ENCODE measurements around the gene FAM83G.

DNA sequence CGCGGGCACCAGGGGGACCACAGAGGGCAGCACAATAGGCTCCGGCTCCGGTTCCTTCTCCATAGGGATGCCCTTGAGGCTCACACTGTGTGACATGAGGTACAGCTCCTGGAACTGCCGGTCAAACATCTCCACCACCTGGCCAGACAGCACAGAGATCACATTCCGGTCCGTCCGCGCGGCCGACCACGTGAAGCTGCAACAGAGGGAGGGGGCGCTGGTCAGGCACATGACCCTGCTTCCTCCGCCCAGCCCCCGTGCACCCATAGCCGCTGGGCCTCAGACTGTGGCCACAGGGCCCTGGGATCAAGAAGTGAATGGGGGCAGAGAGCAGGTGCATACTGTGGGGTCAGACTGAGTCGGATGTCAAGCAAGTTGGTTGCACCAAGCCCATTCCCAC is 25.9 kb downstream of the FAM83G start:
- TF ChIP-seq, protein P1, sequence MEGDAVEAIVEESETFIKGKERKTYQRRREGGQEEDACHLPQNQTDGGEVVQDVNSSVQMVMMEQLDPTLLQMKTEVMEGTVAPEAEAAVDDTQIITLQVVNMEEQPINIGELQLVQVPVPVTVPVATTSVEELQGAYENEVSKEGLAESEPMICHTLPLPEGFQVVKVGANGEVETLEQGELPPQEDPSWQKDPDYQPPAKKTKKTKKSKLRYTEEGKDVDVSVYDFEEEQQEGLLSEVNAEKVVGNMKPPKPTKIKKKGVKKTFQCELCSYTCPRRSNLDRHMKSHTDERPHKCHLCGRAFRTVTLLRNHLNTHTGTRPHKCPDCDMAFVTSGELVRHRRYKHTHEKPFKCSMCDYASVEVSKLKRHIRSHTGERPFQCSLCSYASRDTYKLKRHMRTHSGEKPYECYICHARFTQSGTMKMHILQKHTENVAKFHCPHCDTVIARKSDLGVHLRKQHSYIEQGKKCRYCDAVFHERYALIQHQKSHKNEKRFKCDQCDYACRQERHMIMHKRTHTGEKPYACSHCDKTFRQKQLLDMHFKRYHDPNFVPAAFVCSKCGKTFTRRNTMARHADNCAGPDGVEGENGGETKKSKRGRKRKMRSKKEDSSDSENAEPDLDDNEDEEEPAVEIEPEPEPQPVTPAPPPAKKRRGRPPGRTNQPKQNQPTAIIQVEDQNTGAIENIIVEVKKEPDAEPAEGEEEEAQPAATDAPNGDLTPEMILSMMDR (conservative IDR thresholded peaks at IDR 0.05; ENCODE audit: low read depth in 2 of 2), result no peak
- TF ChIP-seq POLR2AphosphoS5 (IDR thresholded peaks at IDR 0.05; ENCODE audit: low read depth) (no peak), EZH2phosphoT487 (IDR thresholded peaks at IDR 0.05; ENCODE audit: unreplicated experiment) (no peak), CREB1 (CRISPR knock-in tag; IDR thresholded peaks at IDR 0.05; ENCODE audit: low read depth) (no peak), ZNF331 (CRISPR knock-in tag; IDR thresholded peaks at IDR 0.05; ENCODE audit: low read depth) (no peak), EZH2 (IDR thresholded peaks at IDR 0.05; ENCODE audit: low read depth, unreplicated experiment) (no peak)
